Measurements from ENCODE around the gene OR52N5.

OR52N5 gene

DNA sequence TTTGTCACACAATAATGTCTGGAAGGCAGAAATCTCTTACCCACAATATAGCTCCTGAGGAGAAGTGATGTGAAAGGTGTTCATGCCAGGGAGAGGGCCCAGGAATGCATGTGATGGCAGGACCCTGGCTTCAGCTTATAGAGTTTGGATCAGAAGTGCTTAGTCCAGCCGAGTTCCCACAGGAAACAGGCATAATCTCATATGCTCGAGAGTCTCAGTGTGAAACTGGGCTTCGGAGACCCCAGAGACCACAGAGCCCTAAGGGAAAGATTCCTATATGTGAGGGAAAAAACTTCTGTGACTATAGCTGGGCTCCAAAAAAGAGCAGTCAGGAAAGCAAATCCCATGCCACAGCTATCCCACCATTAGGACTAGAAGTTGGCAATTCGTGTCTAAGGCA lies at the start of gene OR52N5:
Gene OR52N5, minus strand, starts transcription at position 101 of the 400 bp plus-strand sequence. CDS start 4,721 bp downstream, outside the sequence.
- no peak for DNase-seq

DNA sequence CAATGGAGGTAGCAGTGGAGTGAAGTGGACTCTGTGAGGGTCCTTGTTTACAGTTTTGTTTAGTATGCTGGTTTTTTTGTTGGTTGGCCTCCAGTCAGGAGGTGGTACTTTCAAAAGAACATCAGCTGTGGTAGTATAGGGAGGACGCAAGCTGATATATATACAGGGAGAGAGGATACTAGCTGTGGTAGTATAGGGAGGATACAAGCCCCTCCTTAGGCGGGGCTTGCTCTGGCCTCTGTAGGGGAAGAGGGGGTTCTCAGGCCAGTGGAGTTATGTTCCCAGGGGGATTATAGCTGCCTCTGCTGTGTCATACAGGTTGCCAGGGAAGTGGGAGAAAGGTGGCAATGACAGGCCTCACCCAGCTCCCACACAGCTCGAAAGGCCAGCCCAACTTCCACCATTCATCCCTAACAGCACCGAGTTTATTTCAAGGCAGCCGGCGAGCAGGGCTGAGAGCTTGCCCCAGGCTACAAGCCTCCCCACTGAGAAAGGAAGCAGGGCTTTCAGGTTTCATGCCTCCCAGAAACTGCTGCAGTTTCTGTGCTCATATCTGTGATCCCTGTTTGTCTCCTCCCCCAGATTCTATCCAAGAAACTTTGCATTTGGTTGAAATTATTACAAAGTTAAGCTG lies 48.2 kb upstream of the OR52N5 start:
- DNase-seq = no peak

DNA sequence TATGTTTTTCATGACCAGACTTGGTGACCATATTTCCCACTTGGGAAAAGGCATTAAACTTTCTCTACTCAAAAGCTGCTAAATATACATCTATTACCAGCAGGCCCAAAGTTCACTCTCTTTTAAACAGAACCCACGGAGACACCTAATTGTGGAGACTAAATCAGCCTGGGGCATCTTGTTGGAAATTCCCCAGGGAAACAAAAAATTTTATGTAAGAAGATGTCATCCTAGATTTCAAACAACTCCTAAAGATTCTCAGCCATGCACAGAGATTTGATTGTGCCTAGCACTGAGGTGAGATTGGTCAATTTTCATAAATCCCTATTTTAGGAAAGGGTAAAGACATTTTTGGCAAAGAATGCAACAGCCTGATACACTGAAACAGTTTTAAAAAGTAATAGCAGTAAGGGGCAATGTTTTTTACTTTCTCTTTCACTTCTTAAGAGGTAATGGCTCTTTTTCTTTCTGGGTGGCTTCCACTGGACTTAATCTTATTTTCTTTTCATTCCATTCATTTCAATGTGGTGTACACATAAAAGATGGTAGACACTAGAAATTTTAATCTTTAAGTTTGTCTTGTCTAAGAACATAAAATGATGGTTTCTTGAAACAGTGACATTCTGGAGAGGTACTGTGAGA lies 35.2 kb upstream of the OR52N5 start:
- DNase-seq = no peak

DNA sequence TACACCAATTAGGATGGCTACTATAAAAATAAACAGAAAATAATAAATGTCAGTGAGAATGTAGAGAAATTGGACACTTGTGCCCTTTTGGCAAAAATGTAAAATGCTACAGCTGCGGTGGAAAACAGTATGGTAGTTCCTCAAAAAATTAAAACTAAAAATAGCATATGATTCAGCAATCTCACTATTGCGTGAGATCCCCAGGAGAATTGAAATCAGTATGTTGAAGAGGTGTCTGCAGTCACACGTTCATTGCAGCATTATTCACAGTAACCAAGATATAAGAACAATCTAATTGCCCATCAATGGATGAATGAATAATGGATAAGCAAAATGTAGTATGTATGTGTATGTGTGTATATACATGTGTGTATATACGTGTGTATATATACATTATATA lies 32.4 kb upstream of the OR52N5 start:
- DNase-seq = no peak

DNA sequence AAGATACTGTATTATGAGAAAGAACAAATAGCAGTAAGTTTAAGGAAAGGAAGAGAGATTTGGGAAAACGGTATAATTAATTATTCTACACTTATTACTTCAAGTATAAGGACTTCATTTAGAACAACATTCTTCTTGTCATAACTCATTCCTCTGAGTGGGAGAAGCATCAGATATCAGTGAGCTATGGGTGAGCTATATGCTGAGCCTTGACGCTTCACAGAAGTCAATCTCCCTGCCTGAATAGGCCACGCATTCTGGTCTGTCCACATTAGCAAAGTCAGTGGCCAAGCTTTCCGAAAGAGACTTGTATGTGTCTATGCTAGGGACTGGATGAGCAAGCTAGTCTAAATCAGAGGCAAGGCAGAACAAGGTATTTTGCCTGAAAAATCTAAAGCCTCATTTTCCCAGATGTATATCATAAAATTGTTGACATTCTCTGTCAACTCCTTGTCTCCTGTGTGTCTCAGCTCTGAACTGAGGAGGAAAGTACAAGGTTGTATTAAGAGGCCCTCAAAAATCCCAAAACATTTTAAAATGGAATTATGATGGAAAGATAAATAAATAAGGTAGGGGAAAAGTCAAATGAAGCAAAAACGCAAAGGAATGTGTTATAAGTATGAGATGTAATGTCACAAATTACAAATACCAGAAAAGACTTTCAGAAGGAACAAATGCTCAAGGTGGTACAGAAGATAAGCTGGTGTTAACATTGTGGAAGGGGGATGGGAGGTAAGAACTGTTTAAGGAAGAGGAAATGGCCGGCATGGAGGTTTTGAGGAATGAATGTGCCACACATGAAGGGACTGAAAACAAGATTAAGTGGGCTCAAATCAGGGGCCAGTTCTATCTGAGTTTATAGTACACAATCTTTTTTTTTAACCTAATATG lies 27.0 kb upstream of the OR52N5 start:
- no peak for DNase-seq

DNA sequence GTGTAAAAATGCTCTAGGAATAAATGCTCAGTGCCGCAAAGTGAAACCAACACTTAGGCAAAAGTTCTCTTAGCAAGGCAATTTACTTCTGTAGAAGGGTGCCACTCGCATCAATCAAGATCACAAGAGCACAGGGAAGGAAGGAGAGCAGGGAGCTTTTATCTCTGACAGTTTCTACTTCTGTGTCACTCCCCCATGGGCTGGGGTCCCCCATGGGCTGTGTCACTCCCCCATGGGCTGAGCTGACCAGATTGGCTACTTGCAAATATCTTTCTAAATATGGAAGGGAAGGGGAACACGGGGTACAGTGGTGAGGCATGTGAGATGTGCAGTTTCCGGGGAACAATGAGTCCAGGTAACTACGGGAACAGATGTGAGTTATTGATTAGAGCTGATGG lies 26.0 kb upstream of the OR52N5 start:
- DNase-seq = no peak

DNA sequence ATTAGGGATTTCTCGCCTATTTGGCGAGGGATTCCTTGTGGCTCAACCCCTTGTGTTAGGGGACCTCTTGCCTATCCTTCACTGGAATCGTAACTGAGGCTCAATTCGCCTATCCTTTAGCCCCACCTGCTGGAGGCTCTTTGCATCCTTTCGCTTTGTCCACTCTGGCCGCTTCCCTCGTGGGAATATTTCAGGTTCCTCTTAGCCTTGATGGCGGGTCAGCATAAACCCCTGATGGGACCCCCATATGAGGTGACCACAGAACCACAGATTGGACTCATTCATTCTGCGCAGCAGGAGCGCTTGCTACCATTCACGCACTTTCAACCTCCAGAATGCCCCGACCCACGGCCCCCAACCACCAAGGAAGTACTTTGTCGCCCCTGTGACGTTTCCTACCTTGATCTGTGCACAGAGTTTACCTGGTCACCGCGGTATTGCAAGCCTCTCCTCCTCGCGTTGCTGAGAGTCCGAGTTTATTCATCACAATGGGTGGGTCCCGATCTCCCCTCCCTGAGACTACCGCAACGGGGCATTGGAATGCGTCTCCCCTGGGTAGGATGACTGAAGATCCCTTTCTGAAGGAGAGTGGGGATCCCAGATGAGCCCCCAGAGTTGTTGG lies 25.5 kb upstream of the OR52N5 start, which contains the start of gene OR52N2:
Gene OR52N2, plus strand, starts transcription at position 425 of the 622 bp plus-strand sequence. CDS start 11,412 bp downstream, outside the sequence.
- peak; percentile 92 for DNase-seq

DNA sequence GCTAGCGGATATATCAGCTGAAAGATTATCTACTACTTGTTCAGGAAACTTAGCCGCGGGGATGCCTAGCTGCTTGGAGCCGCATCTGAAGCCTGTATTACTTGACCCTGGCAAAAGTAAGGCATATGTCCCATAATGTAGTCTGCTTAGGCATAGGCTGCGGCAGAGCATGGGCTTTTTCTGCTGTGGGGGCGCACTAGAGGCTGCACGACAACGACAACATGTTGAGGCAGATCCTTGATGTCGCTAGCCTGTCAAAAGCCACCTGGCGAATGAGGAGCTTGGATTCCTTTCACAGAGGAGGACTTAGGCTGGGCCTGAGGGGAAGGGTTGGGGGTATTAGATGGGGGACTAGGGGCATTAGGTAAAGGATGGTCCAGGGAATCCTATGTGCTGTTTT lies 24.4 kb upstream of the OR52N5 start:
- no peak for DNase-seq

DNA sequence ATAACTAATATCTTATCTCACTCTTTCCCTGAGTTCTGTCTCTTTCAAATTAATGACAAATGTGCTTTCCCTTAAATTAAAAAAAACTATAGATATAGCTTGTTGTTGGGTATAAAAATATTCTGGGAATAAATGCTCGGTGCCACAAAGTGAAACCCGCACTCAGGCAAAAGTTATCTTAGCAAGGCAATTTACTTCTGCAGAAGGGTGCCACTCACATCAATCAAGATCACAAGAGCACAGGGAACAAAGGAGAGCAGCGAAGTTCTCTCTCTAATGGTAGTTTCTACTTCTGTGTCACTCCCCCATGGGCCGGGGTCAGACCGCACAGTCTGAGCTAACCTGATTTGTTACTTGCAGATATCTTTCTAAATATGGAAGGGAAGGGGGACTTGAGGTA lies 20.8 kb upstream of the OR52N5 start:
- no peak for DNase-seq

DNA sequence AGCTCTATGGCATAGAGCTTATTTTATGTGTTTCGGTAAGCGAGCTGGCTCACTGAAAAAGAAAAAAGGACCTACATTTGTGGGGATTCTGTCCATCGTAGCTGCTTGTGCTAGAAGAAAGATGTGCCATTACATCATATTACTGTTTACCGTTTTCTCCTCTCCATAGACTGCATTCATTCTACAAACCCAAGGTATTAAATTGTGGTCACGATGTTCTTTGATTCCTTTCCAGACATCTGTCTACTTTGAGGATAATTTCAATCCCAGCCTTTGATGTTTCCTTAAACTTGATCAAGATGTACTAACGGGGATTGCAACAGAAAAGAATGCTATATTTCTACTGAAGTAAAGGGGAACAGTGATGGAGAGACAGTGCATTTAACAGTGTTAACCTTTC lies 13.4 kb upstream of the OR52N5 start:
- no peak for DNase-seq

DNA sequence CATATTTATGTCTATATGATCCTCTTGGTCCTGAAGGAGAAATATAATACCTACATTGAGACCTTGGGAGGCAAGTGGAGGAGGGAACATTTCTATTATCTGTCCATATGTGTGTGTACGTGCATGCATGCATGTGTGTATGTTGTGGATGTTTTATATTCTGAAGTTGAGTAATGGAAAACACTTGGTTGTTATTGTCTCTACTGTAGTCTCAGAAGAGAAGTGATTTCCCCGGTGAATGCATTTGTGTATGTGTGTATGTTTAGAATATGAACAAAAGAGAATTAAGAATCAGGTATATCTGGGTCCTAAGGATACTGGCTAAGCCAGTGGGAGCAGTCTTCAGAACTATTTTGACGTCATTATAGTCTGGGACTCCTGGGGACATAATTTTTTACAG lies 8.0 kb upstream of the OR52N5 start, which contains the start of gene OR52N1:
Gene OR52N1, minus strand, starts transcription at position 101 of the 400 bp plus-strand sequence. CDS start 2,449 bp downstream, outside the sequence.
- DNase-seq = no peak

DNA sequence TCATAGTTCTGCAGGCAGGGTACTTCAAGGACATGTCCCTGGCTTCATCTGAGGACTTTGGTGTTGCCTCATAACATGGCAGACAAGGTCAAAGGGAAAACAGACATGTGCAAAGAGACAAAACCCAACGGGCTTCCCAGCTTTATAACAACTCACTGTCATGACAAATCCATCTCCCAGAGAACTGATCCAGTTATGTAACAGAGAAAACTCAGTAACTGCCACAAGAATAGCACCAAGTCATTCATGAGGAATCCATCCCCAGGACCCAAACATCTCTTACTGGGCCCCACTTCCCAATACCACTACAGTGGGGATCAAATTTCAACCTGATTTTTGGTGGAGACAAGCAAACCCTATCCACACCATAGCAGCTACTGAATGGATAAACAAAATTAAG lies 16.1 kb downstream of the OR52N5 start:
- DNase-seq = no peak

DNA sequence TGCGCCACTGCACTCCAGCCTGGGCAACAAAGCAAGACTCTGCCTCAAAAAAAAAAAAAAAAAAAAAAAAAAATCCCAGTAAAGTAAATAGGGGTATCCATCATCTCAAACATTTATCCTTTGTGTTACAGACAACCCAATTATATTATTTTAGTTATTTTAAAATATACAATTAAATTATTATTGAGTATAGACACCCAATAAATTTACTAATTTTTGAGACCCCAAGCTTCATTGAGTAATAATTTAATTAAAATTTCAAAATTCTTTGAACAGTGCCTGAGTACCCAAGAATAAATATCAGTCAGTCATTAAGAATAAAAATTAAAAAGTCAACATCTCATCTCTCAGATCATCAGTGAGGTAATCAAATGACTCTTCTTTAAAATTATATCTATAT lies 29.2 kb downstream of the OR52N5 start, which contains the start of gene OR52N4:
Gene OR52N4, plus strand, starts transcription at position 301 of the 400 bp plus-strand sequence. CDS start 498 bp downstream, outside the sequence.
- DNase-seq = no peak

DNA sequence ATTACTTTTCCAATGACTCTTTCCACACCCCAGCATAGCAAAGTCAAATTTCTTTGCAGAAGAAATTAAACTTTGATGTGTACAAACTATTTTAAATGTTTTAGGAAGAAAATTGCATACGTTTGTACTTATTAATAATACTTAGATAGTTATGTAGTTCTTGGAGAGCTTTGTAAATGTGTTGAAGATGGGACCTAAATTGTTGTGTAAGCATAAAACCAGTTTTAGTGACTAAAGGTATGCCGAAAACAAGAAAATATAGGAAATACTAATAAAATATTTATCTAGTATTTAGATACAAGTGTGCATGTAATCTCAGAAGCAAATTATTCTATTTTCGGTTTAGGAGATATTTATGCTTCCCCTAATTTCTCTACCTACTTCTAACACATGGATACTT lies 33.3 kb downstream of the OR52N5 start:
- no peak for DNase-seq

DNA sequence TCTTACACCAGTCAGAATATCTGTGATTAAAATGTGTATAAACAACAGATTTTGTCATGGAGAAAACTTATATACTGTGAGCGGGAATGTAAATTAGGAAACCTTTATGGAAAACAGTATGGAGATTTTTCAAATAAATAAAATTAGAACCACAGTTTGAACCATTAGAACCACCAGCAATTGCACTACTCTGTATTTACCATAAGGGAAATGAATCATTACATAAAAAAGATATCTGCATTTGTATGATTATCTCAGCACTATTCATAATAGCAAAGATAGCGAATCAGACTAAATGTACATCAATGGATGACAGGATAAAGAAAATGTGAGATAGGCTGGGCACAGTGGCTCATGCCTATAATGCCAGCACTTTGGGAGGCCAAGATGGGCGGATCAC lies 36.5 kb downstream of the OR52N5 start:
- DNase-seq = no peak

DNA sequence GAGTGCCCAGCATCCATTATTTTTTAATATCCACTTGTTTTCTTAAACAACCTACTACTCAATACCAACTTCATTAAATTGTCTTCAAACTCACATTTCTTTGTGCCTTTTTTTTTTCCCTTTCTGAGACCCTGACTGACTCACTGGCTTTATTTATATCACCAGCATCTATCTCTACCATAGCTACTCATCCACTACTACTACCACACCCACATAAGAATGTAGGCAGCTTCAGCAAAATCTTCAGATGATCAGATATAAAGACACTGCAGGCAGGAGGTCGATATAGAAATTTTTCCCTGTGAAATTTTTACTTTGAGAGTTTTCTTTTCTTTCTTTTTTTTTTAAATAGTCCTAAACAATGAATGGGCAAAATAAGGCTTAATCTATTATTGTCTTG lies 44.7 kb downstream of the OR52N5 start:
- DNase-seq = no peak

DNA sequence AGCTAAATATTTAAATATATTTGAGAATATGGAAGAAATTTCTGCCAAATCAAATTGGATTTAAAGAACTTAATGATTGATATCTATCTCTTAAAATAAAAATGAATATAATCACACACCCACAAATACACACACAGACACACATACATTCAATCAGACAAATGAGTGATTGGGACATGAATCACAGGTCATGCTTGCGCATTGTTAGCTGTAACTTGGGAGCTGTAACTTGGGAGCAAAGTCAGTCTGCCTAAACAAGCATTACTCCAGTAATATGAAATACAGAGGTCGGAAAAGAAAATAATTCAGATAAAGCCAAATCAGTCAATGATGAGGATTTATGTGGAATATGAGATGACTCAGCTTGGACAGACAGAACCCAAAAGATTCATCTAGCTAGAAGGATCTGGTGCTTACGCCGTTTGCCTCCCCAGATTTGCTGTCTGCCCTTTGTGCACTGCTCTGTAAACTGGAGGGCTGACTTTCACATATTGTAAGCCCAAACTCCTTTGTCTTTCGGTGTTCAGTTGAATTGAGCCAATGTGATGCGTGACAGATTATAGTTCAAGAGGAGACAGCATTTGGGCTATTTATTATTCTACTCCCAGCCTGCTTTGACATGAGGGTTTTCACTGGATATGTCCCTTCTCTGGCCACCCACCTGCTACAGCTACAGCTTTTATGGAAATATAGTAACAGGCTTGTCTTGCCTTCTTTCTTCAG lies 45.3 kb downstream of the OR52N5 start:
- DNase-seq = no peak

DNA sequence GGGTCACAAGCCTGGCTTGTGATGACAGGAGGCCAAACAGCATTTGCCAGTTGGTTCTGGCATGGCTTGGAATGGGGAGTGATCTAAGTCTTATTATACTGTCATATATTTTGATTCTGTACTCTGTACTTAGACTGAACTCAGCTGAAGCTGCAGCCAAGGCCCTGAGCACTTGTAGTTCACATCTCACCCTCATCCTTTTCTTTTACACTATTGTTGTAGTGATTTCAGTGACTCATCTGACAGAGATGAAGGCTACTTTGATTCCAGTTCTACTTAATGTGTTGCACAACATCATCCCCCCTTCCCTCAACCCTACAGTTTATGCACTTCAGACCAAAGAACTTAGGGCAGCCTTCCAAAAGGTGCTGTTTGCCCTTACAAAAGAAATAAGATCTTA lies 46.1 kb downstream of the OR52N5 start:
- no peak for DNase-seq

DNA sequence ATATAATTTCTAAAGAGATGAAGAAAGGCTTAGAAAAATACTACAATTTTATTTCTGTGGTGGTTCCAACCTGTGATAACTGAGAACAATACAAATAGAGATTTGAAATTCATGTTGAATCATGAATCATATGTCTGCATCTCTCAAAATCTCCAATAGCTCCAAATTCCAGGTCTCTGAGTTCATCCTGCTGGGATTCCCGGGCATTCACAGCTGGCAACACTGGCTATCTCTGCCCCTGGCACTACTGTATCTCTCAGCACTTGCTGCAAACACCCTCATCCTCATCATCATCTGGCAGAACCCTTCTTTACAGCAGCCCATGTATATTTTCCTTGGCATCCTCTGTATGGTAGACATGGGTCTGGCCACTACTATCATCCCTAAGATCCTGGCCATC lies 46.8 kb downstream of the OR52N5 start, which contains the start of gene OR56B1:
Gene OR56B1, plus strand, starts transcription at position 53 of the 400 bp plus-strand sequence. Its CDS starts 69 bp downstream, at position 122.
- DNase-seq = no peak

DNA sequence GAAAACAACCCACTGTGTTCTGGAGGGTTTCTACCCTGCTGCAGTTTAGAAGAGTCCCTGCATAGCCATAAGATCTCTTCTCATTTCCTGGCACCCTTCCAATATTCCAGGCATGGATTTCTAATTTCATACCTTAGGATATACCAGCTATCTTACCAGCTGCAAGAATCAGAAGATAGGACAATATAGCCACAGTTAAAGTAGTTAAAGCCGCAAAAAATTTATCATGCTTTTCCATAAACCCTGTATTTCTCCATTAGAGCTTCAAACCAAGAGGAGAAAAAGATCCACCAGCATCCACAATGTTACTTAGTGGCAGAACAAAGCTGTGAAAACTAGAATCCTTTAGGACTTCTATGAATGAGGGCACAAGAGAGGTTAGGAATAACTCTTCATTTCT lies 55.5 kb downstream of the OR52N5 start:
- no peak for DNase-seq

DNA sequence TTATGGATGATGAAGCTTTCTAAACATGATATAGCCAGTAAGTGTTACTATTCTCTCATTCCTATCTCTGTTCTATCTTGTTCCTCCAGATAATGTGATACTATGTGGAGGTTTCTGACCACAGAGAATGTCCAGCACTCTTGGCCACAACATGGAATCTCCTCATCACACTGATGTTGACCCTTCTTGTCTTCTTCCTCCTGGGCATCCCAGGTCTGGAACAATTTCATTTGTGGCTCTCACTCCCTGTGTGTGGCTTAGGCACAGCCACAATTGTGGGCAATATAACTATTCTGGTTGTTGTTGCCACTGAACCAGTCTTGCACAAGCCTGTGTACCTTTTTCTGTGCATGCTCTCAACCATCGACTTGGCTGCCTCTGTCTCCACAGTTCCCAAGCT lies 56.8 kb downstream of the OR52N5 start:
- DNase-seq = no peak

Measured in eye (tissue), 1 donor.